HL-60 (cell line): ENCODE measurements around the gene FYN.

Experiments used
- DNase-seq, 2 experiments: peaks; one replicate each; pipeline ENCODE4 v3.0.0-alpha.2; 2010 to 2020; ENCODE audit warnings: low read depth in 1 of 2, low spot score in 1 of 2
- H3K27ac ChIP-seq: fragments of 250-450 bp; sonication (Bioruptor Pico); replicated peaks from 2 replicates; pipeline ENCODE4 v1.5.1; 2020; ENCODE audit warnings: mild to moderate bottlenecking, moderate library complexity
- H3K27me3 ChIP-seq: fragments of 250-450 bp; sonication (Bioruptor Pico); 2 replicates; pipeline ENCODE4 v1.5.1; 2021; ENCODE audit warnings: mild to moderate bottlenecking, moderate library complexity; ENCODE audit not compliant: insufficient read depth, poor library complexity, severe bottlenecking
- H3K4me3 ChIP-seq: replicated peaks from 2 replicates; pipeline ENCODE4 v1.5.1; 2011; ENCODE audit warnings: mild to moderate bottlenecking, control low read depth, low read length; ENCODE audit not compliant: insufficient read depth
- CTCF ChIP-seq: IDR thresholded peaks from one replicate; pipeline ENCODE4 v1.5.1; 2011; ENCODE audit warnings: low read length, control low read depth, inconsistent platforms; ENCODE audit not compliant: insufficient read depth
- GABPA ChIP-seq: IDR thresholded peaks from 2 replicates; pipeline ENCODE4 v1.6.1; 2012; ENCODE audit warnings: low read depth
- POLR2AphosphoS5 ChIP-seq: IDR thresholded peaks from 2 replicates; pipeline ENCODE4 v1.6.1; 2012; ENCODE audit warnings: low read depth
- REST ChIP-seq: IDR thresholded peaks from 2 replicates; pipeline ENCODE4 v1.6.1; 2012; ENCODE audit warnings: low read depth; ENCODE audit not compliant: insufficient replicate concordance
- SPI1 ChIP-seq: IDR thresholded peaks from 2 replicates; pipeline ENCODE4 v1.6.1; 2012; ENCODE audit warnings: low read depth, mild to moderate bottlenecking, borderline replicate concordance

The FYN gene

GRCh38 chr6:111750753-111751673, 122.2 kb downstream of the FYN start:
- no peak overlapping the region for H3K27ac ChIP-seq
- TF ChIP-seq GABPA (no peak), POLR2AphosphoS5 (no peak), REST (no peak), SPI1 (no peak), CTCF (no peak)
- no peak overlapping the region for H3K4me3 ChIP-seq
- H3K27me3 ChIP-seq, result peaks cover 4% of the 10 kb centered on the region
- DNase-seq, result no peak

- Histone ChIP-seq H3K27ac (no peak overlapping the region), H3K4me3 (no peak overlapping the region), H3K27me3 (peaks cover 4% of the 10 kb centered on the region)
- TF ChIP-seq REST (no peak), CTCF (no peak), SPI1 (no peak), GABPA (no peak), POLR2AphosphoS5 (no peak)
- DNase-seq, result no peak
Measured at GRCh38 chr6:111750153-111750552, 123.1 kb downstream of the FYN start.

- Histone ChIP-seq H3K27ac (no peak overlapping the region), H3K4me3 (no peak overlapping the region), H3K27me3 (peaks cover 4% of the 10 kb centered on the region)
- TF ChIP-seq POLR2AphosphoS5, result no peak
- TF ChIP-seq CTCF, result no peak
- TF ChIP-seq REST, result no peak
- TF ChIP-seq GABPA, result no peak
- TF ChIP-seq SPI1, result no peak
- no peak for DNase-seq
Measured at GRCh38 chr6:111748231-111748647, 125.0 kb downstream of the FYN start.
